ENCODE results near the gene GMEB2. TPM values are rescaled to one million over a fixed set of nuclear protein-coding genes. Genes with fewer than 3 reads are reported as not detected.
A peak's percentile ranks its signal among the peaks of the same experiment; 100 is the strongest.
"Not testable (repeated sequence)": the region's sequence is repeated elsewhere in the genome, so short reads cannot be mapped to it uniquely, and the experiment has no call there.

GMEB2 gene
- total and polyA plus RNA-seq, 8 donors = 4.1 to 10.4 (median 6.1) TPM

- Histone ChIP-seq H3K4me3 (peak overlapping the region; percentile 23 to 63 (median 59)), H3K36me3 (no peaks in the 10 kb centered on the region), H3K4me1 (no peaks in the 10 kb centered on the region), H3K9me3 (no peaks in the 10 kb centered on the region), H3K27me3 (no peaks in the 10 kb centered on the region), H3K27ac (peak overlapping the region; percentile 68 to 83 (median 79))
- peak in 4 of 6 donors; percentile 38 to 62 (median 56) for DNase-seq
- ATAC-seq = peak in 1 of 4 donors; percentile 9
- intact Hi-C loops (cut with DNase I) = no loop called here
- no peak for FAIRE-seq
- TF ChIP-seq CTCF (IDR thresholded peaks at IDR 0.05) = no peak
- WGBS, 2 donors = 26 to 30% methylated on average over 29 of the region's 29 CpGs
These were observed 15.8 kb upstream of the GMEB2 start for GRCh38 chr20:63642527-63643247.

- WGBS, 2 donors = 1 to 2% methylated on average over 53 to 86 of the region's 86 CpGs
- TF ChIP-seq CTCF (IDR thresholded peaks at IDR 0.05) = peak; percentile 14 to 32 (median 25)
- intact Hi-C loops (cut with DNase I) = no loop called here
These were observed 15.1 kb upstream of the GMEB2 start for GRCh38 chr20:63641792-63642523.

DNA sequence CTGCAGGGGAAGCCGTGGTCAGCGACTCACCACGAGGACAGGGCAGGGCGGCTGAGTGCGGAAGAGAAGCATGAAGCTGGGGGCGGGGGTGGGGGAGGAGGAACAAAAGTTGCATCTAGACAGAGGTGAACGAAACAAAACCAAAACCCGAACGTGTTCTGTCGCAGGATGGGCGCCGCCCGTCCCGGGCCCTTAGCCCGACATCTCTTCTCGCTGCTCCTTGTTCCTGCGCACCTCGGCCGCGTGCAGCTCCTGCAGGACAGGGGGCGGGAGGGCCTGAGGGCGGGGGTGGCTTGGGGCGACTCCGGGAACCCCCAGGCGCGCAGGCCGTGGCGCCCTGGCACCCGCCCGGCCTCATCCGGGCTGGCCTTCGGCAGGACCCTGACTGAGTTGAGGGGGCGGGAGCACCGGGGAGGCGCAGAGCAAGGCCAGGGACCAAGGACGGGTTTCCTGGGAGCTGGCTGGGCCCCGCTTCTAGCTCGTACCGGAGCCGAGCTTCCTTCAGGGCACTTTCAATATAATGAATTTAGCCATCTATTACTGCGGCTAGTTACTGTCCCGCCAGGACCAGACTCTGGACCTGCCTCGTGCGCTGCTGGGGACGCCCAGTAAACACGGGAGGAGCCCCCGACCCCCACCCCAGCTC is 14.4 kb upstream of the GMEB2 start:
- H3K27ac ChIP-seq = peak overlapping the region in 3 of 4 donors; percentile 56 to 80 (median 76)
- intact Hi-C loops (cut with DNase I) = no loop called here
- no peaks in the 10 kb centered on the region for H3K36me3 ChIP-seq
- peak overlapping the region; percentile 5 to 68 (median 44) for H3K4me3 ChIP-seq
- H3K4me1 ChIP-seq = no peaks in the 10 kb centered on the region
- DNase-seq (peak in 1 of 6 donors; percentile 72), FAIRE-seq (no peak), ATAC-seq (peak; percentile 39 to 49 (median 41))
- H3K9me3 ChIP-seq = no peaks in the 10 kb centered on the region
- H3K27me3 ChIP-seq = no peaks in the 10 kb centered on the region
- no peak for TF ChIP-seq CTCF (IDR thresholded peaks at IDR 0.05)
- WGBS, 2 donors = 0 to 8% methylated on average over 23 to 42 of the region's 47 CpGs

More at GRCh38 chr20:63641792-63642523, 15.1 kb upstream of the GMEB2 start:
- ATAC-seq = peak; percentile 89 to 92 (median 90)
- Histone ChIP-seq H3K27ac (peak overlapping the region; percentile 68 to 83 (median 79)), H3K27me3 (no peaks in the 10 kb centered on the region), H3K9me3 (no peaks in the 10 kb centered on the region), H3K36me3 (no peaks in the 10 kb centered on the region), H3K4me3 (peak overlapping the region; percentile 48 to 68 (median 61)), H3K4me1 (no peaks in the 10 kb centered on the region)
- FAIRE-seq = no peak
- peak; percentile 92 to 99 (median 96) for DNase-seq

DNA sequence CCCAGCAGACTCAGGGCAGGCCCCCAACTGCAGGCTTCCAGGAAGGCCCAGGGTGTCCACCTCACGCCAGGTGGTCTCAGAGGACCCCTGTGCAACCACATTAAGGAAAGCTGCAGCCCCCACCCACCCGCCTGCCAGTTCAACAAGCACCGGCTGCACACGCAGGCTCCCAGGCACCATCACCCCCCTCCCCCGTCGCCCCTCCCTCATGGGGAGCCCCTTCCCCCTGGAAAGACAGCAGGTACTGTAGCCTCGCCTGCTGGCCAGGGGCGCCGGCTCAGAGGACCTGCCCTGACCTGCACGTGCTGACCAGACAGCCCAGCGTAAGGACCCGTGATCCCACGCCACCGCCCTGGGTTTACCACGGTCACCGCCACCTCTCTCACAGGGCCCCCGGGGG is 13.8 kb upstream of the GMEB2 start:
- H3K36me3 ChIP-seq; ATAC-seq; intact Hi-C loops (cut with DNase I); H3K4me3 ChIP-seq; H3K9me3 ChIP-seq; H3K27me3 ChIP-seq; H3K27ac ChIP-seq; FAIRE-seq; H3K4me1 ChIP-seq: not testable (repeated sequence)
- 61 to 69% methylated on average over 7 to 17 of the region's 17 CpGs for WGBS, 2 donors
- peak in 3 of 6 donors; percentile 31 to 62 (median 35) for DNase-seq

DNA sequence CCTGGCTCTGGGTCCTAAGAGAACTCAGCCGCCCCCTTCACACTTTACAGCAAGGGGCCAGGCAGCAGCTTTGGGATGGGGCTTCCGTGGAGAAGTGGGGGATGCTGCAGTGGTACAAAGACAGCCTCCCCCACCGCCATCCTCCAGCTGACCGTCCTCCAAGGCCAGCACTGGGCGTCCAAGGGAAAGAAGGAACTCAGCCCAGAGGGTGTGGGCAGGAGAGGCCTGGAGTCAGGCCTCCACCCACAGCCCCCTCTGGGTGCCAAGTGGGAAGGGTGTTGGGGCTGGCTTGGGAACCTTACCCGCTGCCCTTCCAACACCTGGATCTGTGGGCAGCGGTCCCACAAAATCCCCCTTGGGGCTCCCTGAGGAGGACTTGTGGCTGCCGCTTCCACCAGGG is 13.2 kb upstream of the GMEB2 start:
- DNase-seq (no peak), ATAC-seq (no peak), FAIRE-seq (no peak)
- 91 to 94% methylated on average over 8 of the region's 8 CpGs for WGBS, 2 donors
- Histone ChIP-seq H3K4me3 (no peak overlapping the region), H3K9me3 (no peaks in the 10 kb centered on the region), H3K36me3 (no peaks in the 10 kb centered on the region), H3K27me3 (no peaks in the 10 kb centered on the region), H3K4me1 (no peaks in the 10 kb centered on the region), H3K27ac (no peak overlapping the region)
- TF ChIP-seq CTCF (IDR thresholded peaks at IDR 0.05) = no peak
- intact Hi-C loops (cut with DNase I) = no loop called here
